NK-92 (cell line): ENCODE measurements around the gene RBPMS2.

Experiments
- DNase-seq: peaks from one replicate; lab custom pipeline; 2025; ENCODE audit not compliant: unreplicated experiment; lab: John Stamatoyannopoulos, UW

Gene RBPMS2

GRCh38 chr15:64695561-64695992 lies 79.8 kb downstream of the RBPMS2 start:
- no peak for DNase-seq

GRCh38 chr15:64694816-64695215 lies 80.6 kb downstream of the RBPMS2 start:
- no peak for DNase-seq

DNA sequence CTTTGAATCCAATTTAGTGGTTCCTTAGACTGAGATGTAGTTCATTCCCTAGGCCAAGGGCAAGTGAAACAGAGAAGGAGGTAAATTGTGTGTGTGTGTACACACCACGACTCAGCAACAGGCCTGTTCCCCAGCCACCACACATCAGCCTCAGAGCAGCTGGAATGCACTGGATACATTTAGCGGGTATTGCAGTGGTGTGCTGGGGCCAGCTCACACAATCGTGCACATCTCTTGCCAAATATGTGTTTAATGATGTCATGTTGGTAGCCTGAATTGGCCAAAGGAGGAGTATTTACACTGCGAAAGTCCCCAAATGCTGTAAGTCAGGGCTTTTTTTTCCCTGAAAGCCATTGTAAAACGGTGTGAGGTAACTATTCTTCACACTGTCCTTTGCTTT lies 82.3 kb downstream of the RBPMS2 start:
- DNase-seq, result no peak

- DNase-seq, result no peak
Observed at GRCh38 chr15:64691896-64692565, 83.4 kb downstream of the RBPMS2 start.

- DNase-seq, result no peak
Observed at GRCh38 chr15:64690578-64691296, 84.7 kb downstream of the RBPMS2 start.

GRCh38 chr15:64690008-64690407 lies 85.4 kb downstream of the RBPMS2 start:
- DNase-seq, result no peak
